ENCODE results near the gene LYSMD2. TPM values are rescaled to one million over a fixed set of nuclear protein-coding genes. Genes with fewer than 3 reads are reported as not detected.

LYSMD2 gene
- total and polyA plus RNA-seq, 2 of the 8 experiments (the other 6 are each of a cell fraction or from before 2014, with no cell fraction given) = 2.2 to 2.7 TPM

GRCh38 chr15:51702710-51703109 is 34.7 kb downstream of the LYSMD2 start:
- Histone ChIP-seq H3K56ac (replicated peaks; ENCODE audit: insufficient read length, low read depth, low read length) (no peak overlapping the region), H3K27me3 (replicated peaks in 1 of 4; ENCODE audit: control insufficient read depth in 3 of 4, extremely low read depth in 1 of 4, insufficient read depth in 3 of 4, low read length in 3 of 4) (no peaks in the 10 kb centered on the region), H4K8ac (ENCODE audit: extremely low read depth, insufficient read depth, low read length) (no peak overlapping the region), H3K27ac (ENCODE audit: low read depth, low read length) (no peak overlapping the region), H3K9me3 (ENCODE audit: insufficient read depth in 2 of 2, low read depth in 1 of 2, low read length in 1 of 2) (no peaks in the 10 kb centered on the region), H2BK20ac (ENCODE audit: low read length) (no peak overlapping the region), H2AFZ (ENCODE audit: low read length) (no peak overlapping the region), H3K4me1 (replicated peaks in 1 of 4; ENCODE audit: control insufficient read depth in 3 of 4, insufficient read depth in 4 of 4, low read length in 3 of 4) (no peaks in the 10 kb centered on the region), H2BK15ac (ENCODE audit: low read length) (no peak overlapping the region), H2BK5ac (ENCODE audit: low read depth, low read length) (no peak overlapping the region), H3K79me1 (ENCODE audit: low read depth, low read length) (no peaks in the 10 kb centered on the region), H3K14ac (ENCODE audit: insufficient read length) (no peak overlapping the region), H4K91ac (replicated peaks; ENCODE audit: insufficient read length, low read length) (no peak overlapping the region), H3K4me3 (ENCODE audit: extremely low read depth in 1 of 4, insufficient read depth in 2 of 4, low read depth in 3 of 4, low read length in 4 of 4) (no peak overlapping the region), H3K4me2 (ENCODE audit: insufficient read depth in 1 of 2, low read depth in 2 of 2, low read length in 2 of 2) (no peak overlapping the region), H2BK12ac (ENCODE audit: low read depth, low read length) (no peak overlapping the region), H3K23ac (ENCODE audit: insufficient read length) (no peak overlapping the region), H2AK5ac (ENCODE audit: low read depth, low read length) (no peak overlapping the region), H3K4ac (replicated peaks; ENCODE audit: insufficient read length, low read depth, low read length) (no peak overlapping the region), H4K20me1 (replicated peaks in 1 of 2; ENCODE audit: control insufficient read depth in 1 of 2, insufficient read depth in 2 of 2, low read length in 2 of 2) (peaks cover 0 to 2% of the 10 kb centered on the region in 2 experiments), H3K23me2 (ENCODE audit: low read depth, low read length) (no peaks in the 10 kb centered on the region), H3K9ac (replicated peaks in 1 of 4; ENCODE audit: extremely low read depth in 1 of 4, low read depth in 3 of 4, low read length in 3 of 4) (no peak overlapping the region), H3K36me3 (ENCODE audit: control insufficient read depth in 2 of 4, insufficient read depth in 4 of 4, low read length in 3 of 4) (peaks cover 0 to 15% (median 4%) of the 10 kb centered on the region in 4 experiments; a peak in 3 of 8 replicates), H2BK120ac (replicated peaks; ENCODE audit: low read depth, low read length) (no peak overlapping the region), H3K18ac (ENCODE audit: extremely low read depth, low read length) (no peak overlapping the region), H4K5ac (ENCODE audit: insufficient read length, low read depth, low read length) (no peak overlapping the region), H3K79me2 (ENCODE audit: control insufficient read depth in 1 of 2, insufficient read depth in 2 of 2, low read length in 2 of 2) (no peaks in the 10 kb centered on the region)
- no peak for TF ChIP-seq ATF3 (IDR thresholded peaks at IDR 0.05; ENCODE audit: insufficient read depth, low read depth, low read length)
- no peak for TF ChIP-seq KDM4A (IDR thresholded peaks at IDR 0.05; ENCODE audit: low read depth, low read length, severe bottlenecking)
- TF ChIP-seq POLR2A (IDR thresholded peaks at IDR 0.05; ENCODE audit: control extremely low read depth in 1 of 2, low read depth in 2 of 2, low read length in 2 of 2) = no peak
- no peak for TF ChIP-seq TAF1 (IDR thresholded peaks at IDR 0.05; ENCODE audit: low read depth, low read length)
- no peak for TF ChIP-seq RFX5 (IDR thresholded peaks at IDR 0.05; ENCODE audit: borderline replicate concordance, low read depth, low read length)
- DNase-seq (ENCODE audit: low read depth in 1 of 2, low spot score in 2 of 2) (no peak), FAIRE-seq (no peak)
- ChIA-PET CTCF (ENCODE audit: partially characterized antibody) (interaction anchor here (0.7 to 2.2 kb wide), 3 partner anchors 14 to 1404 kb away, joined by 3 to 8 read pairs (median 6); no protein-coding TSS in a partner anchor), POLR2A (ENCODE audit: partially characterized antibody) (no interaction called here)
- 81% methylated on average over 1 of the region's 1 CpG; no CpG with 5 or more reads in 1 of the 2 experiments for WGBS, 2 experiments (ENCODE audit: extremely low coverage in 1 of 2, insufficient coverage in 1 of 2, insufficient read length in 1 of 2, insufficient replicate concordance in 2 of 2, low coverage in 1 of 2, low lambda C conversion rate in 2 of 2, missing lambda C conversion rate in 1 of 2)

Measured in H1 (cell line).